Osteoblast (primary cell): ENCODE measurements around the gene COL23A1. TPM values are rescaled to one million over a fixed set of nuclear protein-coding genes. Genes with fewer than 3 reads are reported as not detected.

ENCODE experiments used
- DNase-seq: peaks from one replicate; pipeline ENCODE4 v3.0.0; 2011; ENCODE audit warnings: low spot score, mixed read lengths; ENCODE audit not compliant: insufficient read length; ENCODE audit errors: missing footprints
- H2AFZ ChIP-seq: 2 replicates; pipeline ENCODE4 v1.6.0; 2011; ENCODE audit warnings: mild to moderate bottlenecking, low read length
- H3K27ac ChIP-seq: 2 replicates; pipeline ENCODE4 v1.5.1; 2011; ENCODE audit warnings: mild to moderate bottlenecking, low read depth, low read length, moderate library complexity
- H3K27me3 ChIP-seq: 2 replicates; pipeline ENCODE4 v1.6.0; 2012; ENCODE audit warnings: mild to moderate bottlenecking, control low read depth, inconsistent platforms, low read length, moderate library complexity; ENCODE audit not compliant: insufficient read depth
- H3K36me3 ChIP-seq: 2 replicates; pipeline ENCODE4 v1.5.1; 2011; ENCODE audit warnings: mild to moderate bottlenecking, low read length, control low read depth, moderate library complexity; ENCODE audit not compliant: insufficient read depth
- H3K4me1 ChIP-seq: 2 replicates; pipeline ENCODE4 v1.5.1; 2011; ENCODE audit warnings: mild to moderate bottlenecking, low read length, control low read depth, moderate library complexity; ENCODE audit not compliant: insufficient read depth
- H3K4me2 ChIP-seq: 2 replicates; pipeline ENCODE4 v1.6.0; 2011; ENCODE audit warnings: mild to moderate bottlenecking, low read length; ENCODE audit not compliant: insufficient read depth
- H3K4me3 ChIP-seq: fragments of 200-600 bp; sonication (generic); 3 replicates; pipeline ENCODE4 v1.5.1; 2012; ENCODE audit warnings: mild to moderate bottlenecking, low read length, inconsistent platforms; ENCODE audit not compliant: insufficient read depth
- H3K79me2 ChIP-seq: 2 replicates; pipeline ENCODE4 v1.6.0; 2012; ENCODE audit warnings: mild to moderate bottlenecking, low read length, control low read depth, inconsistent platforms; ENCODE audit not compliant: insufficient read depth
- H3K9me3 ChIP-seq: 2 replicates; pipeline ENCODE4 v1.5.1; 2011; ENCODE audit warnings: low read depth, low read length, control low read depth
- H4K20me1 ChIP-seq: 2 replicates; pipeline ENCODE4 v1.6.0; 2012; ENCODE audit warnings: mild to moderate bottlenecking, low read length, control low read depth; ENCODE audit not compliant: insufficient read depth
- total RNA-seq: library from RNA; depleted of rRNA; stranded (reverse); fragments of >200 nt; gene quantifications from 2 replicates; pipeline ENCODE4 v1.2.3, GENCODE V29; 2012
- TF ChIP-seq, protein P1 (sequence below): IDR thresholded peaks from 2 replicates; pipeline ENCODE4 v1.5.1; 2011; ENCODE audit warnings: mild to moderate bottlenecking, low read depth, low read length, moderate library complexity; ENCODE audit errors: extremely low read depth

The COL23A1 gene
- total RNA-seq, 1 donor, result under 0.01 TPM

DNA sequence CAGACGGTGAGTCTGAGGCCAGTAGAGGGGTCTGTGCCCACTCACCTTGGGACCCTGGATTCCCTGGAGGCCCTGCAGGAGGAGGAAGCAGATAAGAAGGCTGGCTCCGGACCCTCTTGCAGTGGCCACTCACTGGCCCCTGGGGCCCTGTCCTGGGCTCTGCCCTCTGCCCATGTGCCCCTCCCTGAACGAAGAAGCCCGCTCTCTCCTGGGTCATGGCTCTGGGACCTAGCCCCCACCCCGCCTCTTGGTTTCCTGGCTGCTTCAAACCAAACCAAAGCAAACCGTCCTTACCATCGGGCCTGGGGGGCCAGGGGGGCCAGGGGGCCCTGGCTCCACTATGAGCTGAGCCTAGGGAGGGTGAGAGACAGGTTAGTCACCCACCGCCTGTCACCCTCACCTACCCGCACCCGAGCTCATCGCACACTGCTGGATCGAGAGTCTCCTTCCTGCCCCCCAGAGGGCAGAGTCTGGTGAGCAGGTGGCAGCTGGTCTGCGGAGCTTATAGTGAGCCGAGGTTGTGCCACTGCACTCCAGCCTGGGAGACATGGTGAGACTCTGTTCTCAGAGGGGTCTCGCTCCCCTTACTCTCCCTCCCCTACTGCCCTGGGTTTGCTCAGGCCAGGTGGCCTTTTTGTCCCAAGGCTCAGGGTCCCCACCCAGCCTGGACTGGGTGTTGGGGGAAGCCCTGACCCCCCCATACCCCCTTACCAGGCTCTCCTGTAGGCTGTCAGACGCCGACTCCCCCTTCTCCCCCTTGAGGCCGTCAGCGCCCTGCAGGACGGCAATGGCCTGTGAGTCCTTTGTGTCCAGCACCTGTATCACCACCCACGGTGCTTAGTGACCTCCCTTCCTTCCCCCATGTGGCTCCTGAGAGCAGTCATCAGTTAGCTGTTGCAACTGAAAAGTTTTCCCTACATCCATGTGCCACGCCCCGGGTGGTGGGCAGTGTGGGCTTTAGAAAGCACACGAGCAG, 342.4 kb downstream of the COL23A1 start:
- no peaks in the 10 kb centered on the region for H3K36me3 ChIP-seq
- TF ChIP-seq, protein P1, sequence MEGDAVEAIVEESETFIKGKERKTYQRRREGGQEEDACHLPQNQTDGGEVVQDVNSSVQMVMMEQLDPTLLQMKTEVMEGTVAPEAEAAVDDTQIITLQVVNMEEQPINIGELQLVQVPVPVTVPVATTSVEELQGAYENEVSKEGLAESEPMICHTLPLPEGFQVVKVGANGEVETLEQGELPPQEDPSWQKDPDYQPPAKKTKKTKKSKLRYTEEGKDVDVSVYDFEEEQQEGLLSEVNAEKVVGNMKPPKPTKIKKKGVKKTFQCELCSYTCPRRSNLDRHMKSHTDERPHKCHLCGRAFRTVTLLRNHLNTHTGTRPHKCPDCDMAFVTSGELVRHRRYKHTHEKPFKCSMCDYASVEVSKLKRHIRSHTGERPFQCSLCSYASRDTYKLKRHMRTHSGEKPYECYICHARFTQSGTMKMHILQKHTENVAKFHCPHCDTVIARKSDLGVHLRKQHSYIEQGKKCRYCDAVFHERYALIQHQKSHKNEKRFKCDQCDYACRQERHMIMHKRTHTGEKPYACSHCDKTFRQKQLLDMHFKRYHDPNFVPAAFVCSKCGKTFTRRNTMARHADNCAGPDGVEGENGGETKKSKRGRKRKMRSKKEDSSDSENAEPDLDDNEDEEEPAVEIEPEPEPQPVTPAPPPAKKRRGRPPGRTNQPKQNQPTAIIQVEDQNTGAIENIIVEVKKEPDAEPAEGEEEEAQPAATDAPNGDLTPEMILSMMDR, result no peak
- no peak overlapping the region for H3K27ac ChIP-seq
- DNase-seq, result peak; percentile 61
- H4K20me1 ChIP-seq, result no peaks in the 10 kb centered on the region
- H3K4me1 ChIP-seq, result peaks cover 5% of the 10 kb centered on the region
- no peaks in the 10 kb centered on the region for H3K27me3 ChIP-seq
- no peak overlapping the region for H3K4me2 ChIP-seq
- H3K4me3 ChIP-seq, result no peak overlapping the region
- H3K79me2 ChIP-seq, result no peaks in the 10 kb centered on the region
- no peak overlapping the region for H2AFZ ChIP-seq
- H3K9me3 ChIP-seq, result no peaks in the 10 kb centered on the region

DNA sequence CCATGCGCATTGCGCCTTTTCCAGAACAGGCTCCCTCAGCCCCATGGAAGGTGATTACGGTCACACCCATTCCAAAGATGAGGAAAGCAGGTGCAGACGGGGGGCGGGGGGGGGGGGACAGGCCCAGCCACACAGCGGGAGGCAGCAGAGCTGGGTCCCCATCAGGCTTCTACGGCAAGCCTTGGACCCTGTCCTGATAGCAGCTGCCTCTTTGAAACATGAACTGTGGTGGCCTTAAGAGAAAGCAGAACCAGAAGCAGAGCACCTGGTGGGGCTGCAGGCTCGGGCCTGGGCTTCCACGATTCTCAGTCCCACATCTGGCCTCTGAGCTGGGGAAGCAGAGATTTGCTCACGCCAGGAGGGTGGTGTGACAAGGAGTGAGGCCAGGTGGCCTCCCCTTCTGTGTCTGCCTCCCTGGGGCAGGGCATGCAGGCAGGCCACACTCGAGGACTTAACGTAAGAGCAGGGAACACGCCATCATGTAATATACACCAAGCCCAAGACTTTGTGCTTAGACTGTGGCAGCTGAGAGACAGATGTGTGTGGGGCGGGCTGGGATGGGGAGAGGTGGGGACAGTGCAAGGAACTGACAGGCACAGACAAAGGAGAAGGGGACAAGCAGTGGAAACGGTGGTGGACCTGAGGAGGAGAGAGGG, 343.4 kb downstream of the COL23A1 start:
- Histone ChIP-seq H3K9me3 (no peaks in the 10 kb centered on the region), H3K4me2 (no peak overlapping the region), H3K4me1 (peaks cover 5% of the 10 kb centered on the region), H3K27ac (no peak overlapping the region), H3K4me3 (no peak overlapping the region), H2AFZ (no peak overlapping the region), H3K79me2 (no peaks in the 10 kb centered on the region), H3K36me3 (no peaks in the 10 kb centered on the region), H3K27me3 (no peaks in the 10 kb centered on the region), H4K20me1 (no peaks in the 10 kb centered on the region)
- TF ChIP-seq, protein P1, result no peak
- peak; percentile 49 for DNase-seq

DNA sequence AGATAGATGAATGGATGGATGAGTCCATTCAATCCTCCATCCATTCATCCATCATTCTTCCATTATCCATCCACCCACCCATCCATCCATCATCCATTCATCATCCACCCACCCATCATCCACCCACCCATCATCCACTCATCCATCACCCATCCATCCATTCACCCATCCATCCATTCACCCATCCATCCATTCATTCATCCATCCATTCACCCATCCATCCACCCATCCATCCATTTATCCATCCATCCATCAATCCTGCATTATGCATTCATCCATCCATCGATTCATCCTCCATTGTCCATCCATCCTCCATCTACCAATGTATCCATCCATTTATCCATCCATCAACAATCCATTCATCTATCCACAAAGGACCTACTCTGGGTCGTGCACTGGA, 344.8 kb downstream of the COL23A1 start:
- no peaks in the 10 kb centered on the region for H3K9me3 ChIP-seq
- H2AFZ ChIP-seq, result no peak overlapping the region
- no peak overlapping the region for H3K4me2 ChIP-seq
- H3K79me2 ChIP-seq, result no peaks in the 10 kb centered on the region
- no peaks in the 10 kb centered on the region for H3K27me3 ChIP-seq
- no peaks in the 10 kb centered on the region for H4K20me1 ChIP-seq
- TF ChIP-seq, protein P1, result no peak
- DNase-seq, result no peak
- no peak overlapping the region for H3K4me3 ChIP-seq
- peaks cover 5% of the 10 kb centered on the region for H3K4me1 ChIP-seq
- no peak overlapping the region for H3K27ac ChIP-seq
- no peaks in the 10 kb centered on the region for H3K36me3 ChIP-seq

DNA sequence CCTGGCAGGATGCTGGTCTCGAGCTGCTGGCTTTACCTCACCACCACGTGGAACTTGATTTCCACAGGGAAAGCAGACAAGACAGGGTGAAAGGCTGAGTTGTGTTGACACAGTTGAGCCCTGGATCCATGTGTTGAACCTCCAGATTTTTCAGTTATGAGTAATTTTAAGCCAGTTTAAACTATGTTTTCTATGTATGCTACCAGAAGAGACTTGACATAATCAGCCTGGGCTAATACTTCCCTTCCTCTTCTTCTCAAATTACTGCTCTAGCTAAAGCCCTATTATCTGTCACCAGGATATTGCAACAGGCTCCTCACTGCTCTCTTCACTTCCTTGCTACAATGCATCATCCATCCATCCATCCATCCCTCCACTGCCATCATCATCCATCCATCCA, 345.6 kb downstream of the COL23A1 start:
- TF ChIP-seq, protein P1, result no peak
- Histone ChIP-seq H3K36me3 (no peaks in the 10 kb centered on the region), H3K27ac (no peak overlapping the region), H4K20me1 (no peaks in the 10 kb centered on the region), H3K27me3 (no peaks in the 10 kb centered on the region), H3K4me3 (no peak overlapping the region), H3K4me2 (no peak overlapping the region), H3K4me1 (peaks cover 3% of the 10 kb centered on the region), H3K79me2 (no peaks in the 10 kb centered on the region), H2AFZ (no peak overlapping the region), H3K9me3 (no peaks in the 10 kb centered on the region)
- peak; percentile 71 for DNase-seq
